MM.1S (cell line): ENCODE results near the gene ARHGEF11.

Experiments used
- DNase-seq: peaks from one replicate; pipeline ENCODE4 v3.0.0-alpha.2; 2015
- H2AFZ ChIP-seq: fragments of 300-600 bp; sonication (generic); 2 replicates; pipeline ENCODE4 v1.6.0; 2016; ENCODE audit warnings: antibody characterized with exemption, low read length
- H3F3A ChIP-seq: fragments of 300-600 bp; sonication (generic); 2 replicates; pipeline ENCODE4 v1.6.1; 2016; ENCODE audit warnings: mild to moderate bottlenecking, antibody characterized with exemption, low read length, moderate library complexity, mixed read lengths; ENCODE audit not compliant: insufficient read depth
- H3K27ac ChIP-seq: fragments of 300-600 bp; sonication (generic); 2 replicates; pipeline ENCODE4 v1.5.1; 2016; ENCODE audit warnings: mild to moderate bottlenecking, low read length
- H3K27me3 ChIP-seq: fragments of 300-600 bp; sonication (generic); replicated peaks from 2 replicates; pipeline ENCODE4 v1.6.0; 2016; ENCODE audit warnings: low read length; ENCODE audit not compliant: insufficient read depth
- H3K36me3 ChIP-seq: fragments of 300-600 bp; sonication (generic); replicated peaks from 2 replicates; pipeline ENCODE4 v1.6.1; 2016; ENCODE audit warnings: mild to moderate bottlenecking, low read length, mixed read lengths; ENCODE audit not compliant: insufficient read depth
- H3K4me1 ChIP-seq: fragments of 300-600 bp; sonication (generic); 2 replicates; pipeline ENCODE4 v1.6.1; 2016; ENCODE audit warnings: low read length, mixed read lengths
- H3K4me2 ChIP-seq: fragments of 300-600 bp; sonication (generic); 2 replicates; pipeline ENCODE4 v1.6.0; 2016; ENCODE audit warnings: low read depth, low read length
- H3K4me3 ChIP-seq: fragments of 300-600 bp; sonication (generic); 2 replicates; pipeline ENCODE4 v1.5.1; 2016; ENCODE audit warnings: low read length, mixed read lengths
- H3K79me2 ChIP-seq: fragments of 300-600 bp; sonication (generic); 2 replicates; pipeline ENCODE4 v1.6.1; 2016; ENCODE audit warnings: mixed run types, low read length, mixed read lengths
- H3K9ac ChIP-seq: fragments of 300-600 bp; sonication (generic); 2 replicates; pipeline ENCODE4 v1.6.1; 2016; ENCODE audit warnings: low read length, mixed read lengths
- H3K9me2 ChIP-seq: fragments of 300-600 bp; sonication (generic); replicated peaks from 2 replicates; pipeline ENCODE4 v1.6.1; 2016; ENCODE audit warnings: mild to moderate bottlenecking, low read length, mixed read lengths; ENCODE audit not compliant: insufficient read depth
- H3K9me3 ChIP-seq: fragments of 300-600 bp; sonication (generic); replicated peaks from 2 replicates; pipeline ENCODE4 v1.6.1; 2016; ENCODE audit warnings: mild to moderate bottlenecking, low read length, mixed read lengths; ENCODE audit not compliant: insufficient read depth
- H4K20me1 ChIP-seq: fragments of 300-600 bp; sonication (generic); 2 replicates; pipeline ENCODE4 v1.6.1; 2016; ENCODE audit warnings: mild to moderate bottlenecking, low read length, moderate library complexity, mixed read lengths; ENCODE audit not compliant: insufficient read depth
- EZH2 ChIP-seq: fragments of 300-600 bp; sonication (generic); optimal IDR thresholded peaks from 2 replicates; pipeline ENCODE3; 2017; ENCODE audit warnings: low read depth, mild to moderate bottlenecking, antibody characterized with exemption, low read length, mixed read lengths
- EZH2phosphoT487 ChIP-seq: fragments of 300-600 bp; sonication (generic); IDR thresholded peaks from 2 replicates; pipeline ENCODE4 v1.6.1; 2018; ENCODE audit warnings: antibody characterized with exemption, low read length
- TF ChIP-seq, protein P1 (sequence below): fragments of 300-600 bp; sonication (generic); IDR thresholded peaks from 2 replicates; pipeline ENCODE4 v1.5.1; 2016; ENCODE audit warnings: antibody characterized with exemption, low read length, mixed read lengths

Gene ARHGEF11

DNA sequence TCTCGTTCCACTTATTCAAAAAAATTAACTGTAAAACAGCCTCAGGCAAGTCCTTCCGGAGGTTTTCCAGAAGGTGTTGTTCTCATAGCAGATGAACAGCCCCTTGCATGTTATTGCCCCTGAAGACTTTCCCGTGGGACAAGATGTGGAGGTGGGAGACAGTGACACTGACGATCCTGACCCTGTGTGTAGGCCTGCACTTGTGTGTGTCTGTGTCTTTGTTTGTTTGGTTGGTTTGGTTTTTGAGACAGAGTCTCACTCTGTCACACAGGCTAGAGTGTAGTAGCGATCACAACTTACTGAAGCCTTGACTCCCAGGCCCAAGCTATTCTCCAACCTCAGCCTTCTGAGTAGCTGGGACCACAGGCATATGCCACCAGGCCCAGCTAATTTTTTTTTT is 41.5 kb upstream of the ARHGEF11 start:
- H3F3A ChIP-seq, result no peaks in the 10 kb centered on the region
- no peaks in the 10 kb centered on the region for H3K79me2 ChIP-seq
- H3K4me2 ChIP-seq, result no peak overlapping the region
- no peak overlapping the region for H3K9ac ChIP-seq
- no peaks in the 10 kb centered on the region for H4K20me1 ChIP-seq
- no peak for DNase-seq
- no peak overlapping the region for H2AFZ ChIP-seq
- TF ChIP-seq EZH2 (no peak), EZH2phosphoT487 (no peak)
- TF ChIP-seq, protein P1, sequence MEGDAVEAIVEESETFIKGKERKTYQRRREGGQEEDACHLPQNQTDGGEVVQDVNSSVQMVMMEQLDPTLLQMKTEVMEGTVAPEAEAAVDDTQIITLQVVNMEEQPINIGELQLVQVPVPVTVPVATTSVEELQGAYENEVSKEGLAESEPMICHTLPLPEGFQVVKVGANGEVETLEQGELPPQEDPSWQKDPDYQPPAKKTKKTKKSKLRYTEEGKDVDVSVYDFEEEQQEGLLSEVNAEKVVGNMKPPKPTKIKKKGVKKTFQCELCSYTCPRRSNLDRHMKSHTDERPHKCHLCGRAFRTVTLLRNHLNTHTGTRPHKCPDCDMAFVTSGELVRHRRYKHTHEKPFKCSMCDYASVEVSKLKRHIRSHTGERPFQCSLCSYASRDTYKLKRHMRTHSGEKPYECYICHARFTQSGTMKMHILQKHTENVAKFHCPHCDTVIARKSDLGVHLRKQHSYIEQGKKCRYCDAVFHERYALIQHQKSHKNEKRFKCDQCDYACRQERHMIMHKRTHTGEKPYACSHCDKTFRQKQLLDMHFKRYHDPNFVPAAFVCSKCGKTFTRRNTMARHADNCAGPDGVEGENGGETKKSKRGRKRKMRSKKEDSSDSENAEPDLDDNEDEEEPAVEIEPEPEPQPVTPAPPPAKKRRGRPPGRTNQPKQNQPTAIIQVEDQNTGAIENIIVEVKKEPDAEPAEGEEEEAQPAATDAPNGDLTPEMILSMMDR, result no peak
- no peak overlapping the region for H3K27ac ChIP-seq
- no peaks in the 10 kb centered on the region for H3K36me3 ChIP-seq
- no peak overlapping the region for H3K4me3 ChIP-seq
- H3K27me3 ChIP-seq, result no peaks in the 10 kb centered on the region
- H3K9me3 ChIP-seq, result no peaks in the 10 kb centered on the region
- H3K9me2 ChIP-seq, result no peaks in the 10 kb centered on the region
- no peaks in the 10 kb centered on the region for H3K4me1 ChIP-seq

DNA sequence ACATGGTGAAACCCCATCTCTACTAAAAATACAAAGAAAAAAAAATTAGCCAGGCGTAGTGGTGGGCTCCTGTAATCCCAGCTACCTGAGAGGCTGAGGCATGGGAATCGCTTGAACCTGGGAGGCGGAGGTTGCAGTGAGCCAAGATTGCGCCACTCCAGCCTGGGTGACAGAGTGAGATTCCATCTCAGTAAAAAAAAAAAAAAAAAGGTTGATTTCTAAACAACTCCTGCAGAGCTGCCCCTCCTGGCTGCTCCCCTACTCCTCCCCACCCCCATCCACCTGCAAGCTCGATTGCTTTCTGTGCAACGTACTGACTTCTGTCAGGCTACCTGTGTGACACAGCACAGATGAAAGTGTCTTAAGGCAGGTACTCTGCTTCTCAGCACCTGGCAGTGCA is 40.8 kb upstream of the ARHGEF11 start:
- Histone ChIP-seq H3K9me2 (no peaks in the 10 kb centered on the region), H3K27me3 (no peaks in the 10 kb centered on the region), H3K79me2 (no peaks in the 10 kb centered on the region), H2AFZ (no peak overlapping the region), H3K4me2 (no peak overlapping the region), H3K27ac (no peak overlapping the region), H3F3A (no peaks in the 10 kb centered on the region), H3K9ac (no peak overlapping the region), H3K36me3 (no peaks in the 10 kb centered on the region), H3K4me1 (no peaks in the 10 kb centered on the region), H3K9me3 (no peaks in the 10 kb centered on the region), H3K4me3 (no peak overlapping the region), H4K20me1 (no peaks in the 10 kb centered on the region)
- no peak for DNase-seq
- no peak for TF ChIP-seq EZH2phosphoT487
- TF ChIP-seq EZH2, result no peak
- TF ChIP-seq, protein P1, result no peak

DNA sequence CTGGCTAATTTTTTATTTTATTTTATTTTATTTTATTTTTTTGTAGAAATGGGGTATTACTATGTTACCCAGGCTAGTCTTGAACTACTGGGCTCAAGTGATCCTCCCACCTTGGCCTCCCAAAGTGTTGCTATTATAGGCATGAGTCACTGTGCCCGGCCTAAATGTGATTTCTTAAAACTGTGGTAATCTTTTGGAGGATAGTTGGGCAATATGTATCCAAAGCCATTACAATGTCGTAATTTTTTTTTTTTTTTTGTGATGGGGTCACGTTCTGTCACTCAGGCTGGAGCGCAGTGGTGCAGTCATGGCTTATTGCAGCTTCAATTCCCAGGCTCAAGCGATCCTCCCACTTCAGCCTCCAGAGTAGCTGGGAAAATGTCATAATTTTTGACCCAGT is 39.9 kb upstream of the ARHGEF11 start:
- Histone ChIP-seq H3K27me3 (no peaks in the 10 kb centered on the region), H3K9ac (no peak overlapping the region), H3K9me3 (no peaks in the 10 kb centered on the region), H4K20me1 (no peaks in the 10 kb centered on the region), H3K4me2 (no peak overlapping the region), H3K79me2 (no peaks in the 10 kb centered on the region), H3K4me3 (no peak overlapping the region), H3F3A (no peaks in the 10 kb centered on the region), H3K27ac (no peak overlapping the region), H3K36me3 (no peaks in the 10 kb centered on the region), H2AFZ (no peak overlapping the region), H3K4me1 (no peaks in the 10 kb centered on the region), H3K9me2 (no peaks in the 10 kb centered on the region)
- DNase-seq, result no peak
- TF ChIP-seq EZH2phosphoT487, result no peak
- TF ChIP-seq, protein P1, result no peak
- TF ChIP-seq EZH2, result no peak

DNA sequence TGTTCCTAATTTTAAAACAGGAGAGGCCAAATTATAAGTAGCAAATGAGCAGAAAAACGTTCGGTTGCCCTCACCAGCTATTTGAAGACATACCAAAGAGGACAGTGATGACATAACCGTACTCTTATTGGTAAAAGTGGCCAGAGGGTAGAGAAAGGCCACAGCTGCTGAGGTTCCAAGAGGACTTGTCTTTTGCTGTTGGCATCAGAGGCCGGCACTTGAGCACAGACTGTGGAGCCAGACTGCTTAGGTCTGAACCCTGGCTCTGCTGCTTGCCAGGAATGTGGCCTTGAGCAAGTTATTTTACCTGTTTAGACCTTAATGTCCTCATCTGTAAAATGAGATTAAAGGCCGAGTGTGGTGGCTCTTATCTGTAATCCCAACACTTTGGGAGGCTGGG is 39.2 kb upstream of the ARHGEF11 start:
- H3K27ac ChIP-seq, result no peak overlapping the region
- DNase-seq, result no peak
- H3F3A ChIP-seq, result no peaks in the 10 kb centered on the region
- H3K36me3 ChIP-seq, result no peaks in the 10 kb centered on the region
- no peaks in the 10 kb centered on the region for H3K9me3 ChIP-seq
- no peaks in the 10 kb centered on the region for H3K79me2 ChIP-seq
- H2AFZ ChIP-seq, result no peak overlapping the region
- H3K4me2 ChIP-seq, result no peak overlapping the region
- H3K4me3 ChIP-seq, result no peak overlapping the region
- TF ChIP-seq EZH2phosphoT487 (no peak), EZH2 (no peak)
- TF ChIP-seq, protein P1, result no peak
- no peaks in the 10 kb centered on the region for H3K9me2 ChIP-seq
- H4K20me1 ChIP-seq, result no peaks in the 10 kb centered on the region
- H3K9ac ChIP-seq, result no peak overlapping the region
- no peaks in the 10 kb centered on the region for H3K27me3 ChIP-seq
- H3K4me1 ChIP-seq, result no peaks in the 10 kb centered on the region
